CD4-positive, alpha-beta T cell treated with Interleukin-2 at 100 ng/mL for 4 hours (primary cell): ENCODE measurements around the gene VRK1.
A peak's percentile ranks its signal among the peaks of the same experiment; 100 is the strongest.
"Not testable (repeated sequence)": the region's sequence is repeated elsewhere in the genome, so short reads cannot be mapped to it uniquely, and the experiment has no call there.

Experiments
- DNase-seq: peaks from one replicate; pipeline ENCODE4 v3.0.0-alpha.2; 2020; ENCODE audit warnings: low spot score

VRK1 gene

DNA sequence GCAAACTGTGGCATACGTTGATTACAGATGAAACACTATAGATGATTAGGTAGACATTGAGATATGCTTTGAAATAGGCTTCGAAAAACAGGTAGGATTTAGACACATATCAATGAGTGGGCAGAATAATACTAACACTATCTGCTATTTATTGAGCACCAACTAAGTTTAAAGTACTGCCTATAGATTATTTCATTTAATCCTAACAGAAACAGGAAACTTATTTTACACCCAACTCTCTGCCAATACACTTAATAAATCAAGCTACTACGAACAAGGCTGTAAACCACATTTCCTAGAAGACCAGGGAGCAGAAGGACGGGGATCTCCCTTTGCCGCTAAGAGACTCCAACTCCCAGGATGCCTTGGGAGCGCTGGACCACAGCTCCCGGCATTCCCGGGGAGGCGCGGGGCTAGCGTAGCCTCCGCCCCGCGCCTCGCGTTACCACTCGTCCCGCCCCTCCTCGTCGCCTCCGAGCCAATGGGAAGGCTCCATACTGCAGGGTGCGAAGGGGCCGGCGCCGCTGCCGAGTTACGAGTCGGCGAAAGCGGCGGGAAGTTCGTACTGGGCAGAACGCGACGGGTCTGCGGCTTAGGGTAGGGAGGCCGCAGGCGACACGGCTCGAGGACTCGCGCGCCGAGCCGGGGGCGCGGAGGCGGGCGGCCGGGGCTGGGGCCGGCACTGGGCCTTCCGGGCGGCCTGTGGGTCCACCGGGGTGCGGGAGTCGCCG is at the start of gene VRK1:
VRK1 (plus strand) TSS at position 532 of the 731 bp plus-strand sequence. CDS start 36,090 bp downstream, outside the sequence.
- peak; percentile 97 for DNase-seq

DNA sequence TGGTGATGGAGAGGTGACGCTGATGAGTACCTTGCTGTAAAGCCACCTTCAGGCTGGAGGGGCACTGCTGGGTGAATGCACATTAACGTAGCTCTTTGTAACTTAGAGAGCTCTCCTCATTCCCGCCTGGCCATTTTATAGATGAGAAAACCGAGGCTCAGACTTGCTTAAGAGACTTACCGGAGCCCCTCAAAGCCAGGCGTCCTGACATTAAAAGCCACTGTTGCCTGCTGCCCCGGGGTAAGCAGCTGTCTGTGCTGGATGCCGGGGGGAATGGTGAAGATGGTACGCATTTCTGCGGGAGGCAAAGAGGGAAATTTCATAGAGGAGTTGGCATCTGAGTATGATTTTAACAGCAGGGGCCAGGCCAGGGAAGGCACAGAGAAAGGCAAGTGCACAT is 49.6 kb upstream of the VRK1 start:
- DNase-seq: no peak

- DNase-seq: no peak
Measured at GRCh38 chr14:96748362-96748761, 48.8 kb upstream of the VRK1 start.

DNA sequence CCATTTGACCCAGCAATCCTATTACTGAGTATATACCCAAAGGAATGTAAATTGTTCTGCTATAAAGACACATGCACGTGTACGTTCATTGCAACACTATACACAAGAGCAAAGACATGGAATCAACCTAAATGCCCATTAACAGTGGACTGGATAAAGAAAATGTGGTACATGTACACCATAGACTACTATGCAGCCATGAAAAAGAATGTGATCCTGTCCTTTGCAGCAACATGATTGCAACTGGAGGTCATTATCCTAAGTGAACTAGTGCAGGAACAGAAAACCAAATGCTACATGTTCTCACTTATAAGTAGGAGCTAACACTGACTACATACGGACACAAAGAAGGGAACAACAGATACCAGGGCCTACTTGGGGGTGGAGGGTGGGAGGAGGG is 45.7 kb upstream of the VRK1 start:
- no peak for DNase-seq

- DNase-seq: no peak
Measured at GRCh38 chr14:96752125-96752524, 45.1 kb upstream of the VRK1 start.

GRCh38 chr14:96752594-96752993 is 44.6 kb upstream of the VRK1 start:
- DNase-seq: no peak

GRCh38 chr14:96754162-96754844 is 42.9 kb upstream of the VRK1 start:
- DNase-seq: no peak

GRCh38 chr14:96754845-96755184 is 42.4 kb upstream of the VRK1 start:
- no peak for DNase-seq

DNA sequence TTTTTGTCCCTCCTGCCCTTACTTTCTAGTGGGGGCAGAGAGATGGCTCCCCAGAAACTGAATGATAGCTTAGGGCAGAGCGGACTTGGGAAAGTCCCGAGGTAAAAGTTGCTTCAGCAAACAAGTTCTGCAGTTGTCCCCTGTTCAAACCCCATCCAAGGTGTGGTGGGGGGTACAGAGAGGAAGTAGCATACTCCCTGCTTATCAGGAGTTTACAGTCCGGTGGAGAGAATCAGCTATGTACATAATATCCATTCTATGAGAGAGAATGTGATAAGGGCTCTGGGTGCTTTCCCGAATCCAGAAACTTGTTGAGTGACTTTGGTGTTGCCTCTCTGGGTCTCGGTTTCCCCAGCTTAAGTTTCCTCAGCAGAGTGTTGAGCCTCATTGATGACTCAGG is 40.4 kb upstream of the VRK1 start:
- DNase-seq: no peak

- no peak for DNase-seq
Measured at GRCh38 chr14:96757456-96757855, 39.7 kb upstream of the VRK1 start.

GRCh38 chr14:96761066-96761465 is 36.1 kb upstream of the VRK1 start:
- DNase-seq: no peak

- DNase-seq: peak; percentile 71
Measured at GRCh38 chr14:96762650-96763049, 34.5 kb upstream of the VRK1 start.

DNA sequence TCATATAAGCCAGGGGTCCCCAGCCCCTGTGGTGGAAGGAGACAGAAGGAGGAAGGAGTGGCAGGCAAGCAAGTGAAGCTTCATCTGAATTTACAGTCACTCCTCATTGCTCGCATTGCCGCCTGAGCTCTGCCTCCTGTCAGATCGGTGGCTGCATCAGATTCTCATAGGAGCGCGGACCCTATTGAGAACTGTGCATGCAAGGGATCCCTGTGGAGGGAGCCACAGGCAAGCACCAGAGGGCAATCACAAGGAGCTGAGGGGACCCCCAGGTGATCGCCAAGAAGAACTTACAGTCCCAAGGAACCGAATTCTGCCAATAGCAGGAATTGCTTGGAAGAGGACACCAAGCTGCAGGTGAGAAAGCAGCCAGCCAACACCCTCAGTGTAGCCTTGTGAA is 33.2 kb upstream of the VRK1 start:
- DNase-seq: no peak

GRCh38 chr14:96765205-96765604 is 32.0 kb upstream of the VRK1 start:
- not testable (repeated sequence) for DNase-seq

- DNase-seq: no peak
Measured at GRCh38 chr14:96772929-96773328, 24.3 kb upstream of the VRK1 start.

GRCh38 chr14:96776791-96777190 is 20.4 kb upstream of the VRK1 start:
- DNase-seq: no peak

DNA sequence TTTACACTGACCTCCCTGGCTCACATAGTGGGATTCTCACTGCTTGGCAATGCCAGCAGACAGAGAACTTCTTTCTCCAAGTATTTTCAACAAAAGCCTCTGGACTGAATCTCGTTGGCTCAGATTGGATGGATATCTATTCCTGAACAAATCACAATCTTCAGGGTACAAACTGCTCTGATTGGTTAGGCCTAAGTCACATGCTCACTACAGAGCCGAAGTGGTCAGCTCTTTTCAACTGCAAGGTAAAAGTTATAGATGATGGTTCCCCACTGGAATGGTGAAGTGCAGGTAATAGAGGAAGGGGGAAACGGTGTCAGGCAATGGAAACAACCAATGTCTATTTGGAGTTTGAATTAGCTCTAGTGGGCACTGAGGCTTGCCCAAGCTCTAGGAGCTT is 16.7 kb upstream of the VRK1 start:
- no peak for DNase-seq

GRCh38 chr14:96781371-96781770 is 15.8 kb upstream of the VRK1 start:
- no peak for DNase-seq

GRCh38 chr14:96782436-96782835 is 14.7 kb upstream of the VRK1 start:
- DNase-seq: no peak

DNA sequence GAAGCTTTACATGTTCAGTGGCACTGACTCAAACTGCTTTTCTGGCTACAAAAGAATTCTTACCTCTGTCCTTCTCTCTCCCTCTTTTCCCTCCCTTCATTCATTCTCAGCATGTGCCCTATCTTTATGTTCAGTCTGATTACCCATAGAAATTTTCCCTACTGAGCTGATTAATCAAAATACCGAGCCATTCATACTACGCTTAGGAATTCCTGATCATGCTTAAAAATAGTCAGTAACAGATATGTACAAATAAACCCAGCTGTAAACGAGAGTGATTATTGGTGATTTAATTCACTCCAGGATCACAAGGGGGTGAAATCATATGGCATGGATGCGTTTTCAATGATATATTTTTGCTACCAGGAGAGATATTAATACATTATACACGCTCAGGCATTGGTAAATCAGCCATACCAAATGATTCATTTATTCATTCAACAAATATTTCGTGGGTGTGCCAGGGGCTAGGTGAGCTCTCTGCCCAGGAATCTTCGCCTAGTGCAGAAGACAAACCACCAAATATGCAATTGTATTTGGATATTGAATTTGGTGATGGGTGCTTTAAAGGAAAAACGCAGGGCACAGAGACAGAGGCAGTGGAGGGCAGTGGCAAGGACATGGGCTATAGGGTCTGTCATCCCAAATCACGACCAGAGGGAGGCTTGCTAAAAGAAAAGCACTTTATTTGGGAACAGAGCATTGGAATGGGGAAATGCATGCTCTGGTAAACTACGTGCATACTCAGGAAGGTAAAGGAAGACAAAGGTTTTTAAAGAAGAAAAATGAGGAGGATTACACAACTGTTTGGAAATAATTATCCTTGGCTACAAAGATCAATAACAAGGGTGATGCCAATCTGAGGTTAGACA is 13.9 kb upstream of the VRK1 start:
- DNase-seq: no peak

DNA sequence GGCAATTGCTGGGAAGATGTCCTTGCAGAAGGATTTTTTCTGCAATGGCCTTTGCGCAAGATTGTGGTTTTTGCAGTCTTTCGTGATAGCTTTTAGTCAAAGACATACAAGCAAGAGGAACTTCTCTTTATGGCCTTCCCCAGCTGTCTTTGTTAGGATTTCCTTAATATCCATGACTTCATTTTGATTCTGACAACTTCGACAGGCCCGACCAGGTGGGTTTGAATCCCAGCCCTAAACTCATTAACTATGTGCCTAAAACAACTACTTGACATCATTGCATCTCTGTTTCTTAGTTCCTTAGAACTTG is 13.3 kb upstream of the VRK1 start:
- no peak for DNase-seq

DNA sequence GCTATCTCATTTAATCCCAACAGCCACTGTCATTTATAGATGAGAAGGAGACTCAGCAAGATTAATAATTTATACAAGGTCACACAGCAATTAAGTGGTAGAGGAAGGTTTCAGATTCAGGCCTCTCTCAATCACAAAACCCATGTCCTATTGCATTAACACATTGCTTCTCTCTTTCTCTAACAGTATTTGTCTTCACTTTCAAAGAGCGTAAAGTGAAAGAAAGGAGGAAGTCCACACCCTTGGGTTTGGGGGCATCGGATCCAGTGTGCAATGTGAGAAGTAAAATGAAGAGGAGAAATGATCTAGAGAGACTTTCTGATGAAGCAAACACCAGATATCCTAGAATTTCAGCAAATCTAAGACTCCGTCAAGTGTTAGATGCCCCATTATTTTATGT is 7.0 kb upstream of the VRK1 start:
- no peak for DNase-seq

GRCh38 chr14:96790706-96791105 is 6.5 kb upstream of the VRK1 start:
- no peak for DNase-seq
